GM19023 (cell line): ENCODE data around the gene KTN1.

Experiments
- ATAC-seq: cut with Tn5 transposase; IDR thresholded peaks from one replicate; pipeline ENCODE4 v1.9.1; 2021; ENCODE audit warnings: mild to moderate bottlenecking, moderate library complexity; ENCODE audit not compliant: unreplicated experiment

KTN1 gene

DNA sequence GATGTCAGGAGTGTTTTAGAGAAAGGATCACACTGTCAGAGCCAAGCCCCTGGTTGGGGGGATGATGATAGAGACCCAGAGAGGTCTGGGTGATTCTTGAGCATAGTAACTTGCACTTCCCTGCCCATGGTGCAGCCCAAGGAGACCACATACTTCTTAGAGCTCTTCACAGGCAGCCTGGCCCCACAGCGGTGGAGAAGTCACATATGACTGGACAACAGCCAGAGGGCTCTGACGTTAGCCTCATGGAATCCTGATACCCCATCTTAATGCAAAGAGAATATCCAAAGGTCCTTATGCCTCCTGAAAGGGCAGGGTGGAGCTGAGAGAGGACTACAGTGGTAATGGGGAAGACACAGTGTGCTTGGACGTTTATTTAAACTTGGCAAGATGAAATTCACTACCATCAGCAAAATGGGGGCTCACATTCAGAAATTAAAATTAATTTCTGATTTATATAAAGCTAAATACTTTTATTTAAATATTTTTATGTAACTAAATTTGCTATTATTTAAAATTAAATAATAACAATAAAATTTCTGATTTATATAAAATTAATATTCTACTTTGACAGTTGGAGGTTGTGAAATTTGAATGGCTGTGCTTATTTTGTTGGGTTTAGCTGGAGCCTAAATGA lies 131.3 kb downstream of the KTN1 start:
- no peak for ATAC-seq

- ATAC-seq: no peak
Observed at GRCh38 chr14:55712491-55712890, 132.5 kb downstream of the KTN1 start.

- no peak for ATAC-seq
Observed at GRCh38 chr14:55713486-55713885, 133.5 kb downstream of the KTN1 start.

DNA sequence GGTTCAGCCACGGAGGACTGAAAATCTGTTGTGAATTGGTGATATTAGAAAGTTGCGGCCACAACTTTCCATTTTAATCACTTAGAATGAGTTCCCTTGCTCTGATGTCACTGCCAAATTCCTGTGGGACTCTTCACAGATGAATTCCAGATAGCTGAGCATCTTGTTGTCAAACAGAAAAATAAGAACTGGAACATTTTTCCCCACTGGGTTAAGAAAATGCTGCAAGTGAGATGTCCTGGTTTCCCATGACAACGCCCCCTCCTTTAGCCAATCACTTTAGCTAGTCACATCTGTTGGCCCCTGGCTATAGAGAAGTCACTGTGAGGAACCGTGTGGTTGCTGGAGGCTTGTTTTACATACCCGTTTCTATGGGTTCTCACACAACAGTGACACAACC lies 135.9 kb downstream of the KTN1 start:
- ATAC-seq: peak; percentile 94

- ATAC-seq: no peak
Observed at GRCh38 chr14:55717621-55718020, 137.6 kb downstream of the KTN1 start.

- no peak for ATAC-seq
Observed at GRCh38 chr14:55718551-55718950, 138.5 kb downstream of the KTN1 start.

DNA sequence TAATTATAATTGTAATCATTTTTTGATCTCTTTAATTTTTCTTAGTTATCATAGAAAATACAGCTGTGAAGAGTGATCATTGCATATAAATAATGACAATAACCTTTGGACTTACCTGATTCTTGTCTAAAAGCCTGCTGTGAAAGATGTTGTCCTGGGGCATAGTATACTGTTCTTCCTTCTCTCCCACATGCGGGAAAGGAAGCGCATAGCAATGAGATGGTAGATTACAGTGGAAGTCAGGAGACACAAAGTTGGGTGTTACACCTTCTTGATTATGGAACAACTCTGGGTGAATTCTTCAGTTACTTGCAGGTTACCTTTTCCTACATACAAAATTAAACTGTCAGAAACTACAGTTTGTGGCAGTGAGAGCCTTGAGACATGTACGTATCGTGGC lies 140.8 kb downstream of the KTN1 start:
- no peak for ATAC-seq

GRCh38 chr14:55721353-55721752 lies 141.3 kb downstream of the KTN1 start:
- no peak for ATAC-seq

GRCh38 chr14:55722054-55722453 lies 142.0 kb downstream of the KTN1 start:
- no peak for ATAC-seq

- peak; percentile 54 for ATAC-seq
Observed at GRCh38 chr14:55724736-55725135, 144.7 kb downstream of the KTN1 start.

GRCh38 chr14:55730592-55731310 lies 150.7 kb downstream of the KTN1 start:
- no peak for ATAC-seq

GRCh38 chr14:55731311-55731872 lies 151.4 kb downstream of the KTN1 start:
- no peak for ATAC-seq

- ATAC-seq: no peak
Observed at GRCh38 chr14:55731881-55732498, 152.0 kb downstream of the KTN1 start.

DNA sequence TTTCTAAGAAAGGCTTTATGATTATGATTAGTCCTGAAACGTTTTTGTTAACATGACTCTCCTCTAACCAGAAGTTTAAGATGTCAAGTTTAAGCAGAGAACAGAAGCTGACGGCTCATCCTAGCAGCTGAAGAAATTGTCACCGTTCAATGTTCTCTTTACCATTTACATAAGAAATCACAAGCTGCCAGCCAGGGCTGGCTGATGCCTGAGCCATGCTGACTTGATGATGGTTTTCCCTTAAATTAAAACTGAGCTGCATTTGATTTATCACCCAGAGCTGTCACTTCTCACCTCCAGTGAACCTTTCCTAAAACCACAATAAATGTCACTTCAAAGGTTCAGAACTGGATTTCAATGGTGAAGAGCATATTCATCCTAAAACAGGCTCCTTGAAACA lies 153.6 kb downstream of the KTN1 start:
- no peak for ATAC-seq
